Neuronal stem cell (in vitro differentiated cells): ENCODE measurements around the gene ALDOC.

Experiments used
- DNase-seq: peaks from one replicate; pipeline ENCODE4 v3.0.0-alpha.2; 2013; ENCODE audit warnings: low spot score
- H2AFZ ChIP-seq: one replicate; pipeline ENCODE4 v1.6.1; 2013; ENCODE audit warnings: mild to moderate bottlenecking, low read length, inconsistent platforms
- H2AK5ac ChIP-seq: 2 replicates; pipeline ENCODE4 v1.6.1; 2013; ENCODE audit warnings: low read depth, mild to moderate bottlenecking, inconsistent platforms, low read length, moderate library complexity, mixed read lengths
- H2BK120ac ChIP-seq: 2 replicates; pipeline ENCODE4 v1.6.1; 2013; ENCODE audit warnings: low read depth, mild to moderate bottlenecking, inconsistent platforms, low read length, moderate library complexity, mixed read lengths
- H2BK12ac ChIP-seq: one replicate; pipeline ENCODE4 v1.6.1; 2013; ENCODE audit warnings: low read length, inconsistent platforms
- H2BK15ac ChIP-seq: 2 replicates; pipeline ENCODE4 v1.6.1; 2013; ENCODE audit warnings: mild to moderate bottlenecking, low read length, inconsistent platforms, mixed read lengths
- H2BK5ac ChIP-seq: one replicate; pipeline ENCODE4 v1.6.1; 2013; ENCODE audit warnings: inconsistent platforms, mild to moderate bottlenecking, low read length, moderate library complexity
- H3K14ac ChIP-seq: one replicate; pipeline ENCODE4 v1.6.1; 2013; ENCODE audit warnings: low read length, inconsistent platforms
- H3K18ac ChIP-seq: 2 replicates; pipeline ENCODE4 v1.6.1; 2013; ENCODE audit warnings: low read length, inconsistent platforms
- H3K23ac ChIP-seq: 2 replicates; pipeline ENCODE4 v1.6.1; 2013; ENCODE audit warnings: low read depth, mild to moderate bottlenecking, mixed read lengths, low read length, inconsistent platforms; ENCODE audit not compliant: poor library complexity
- H3K27ac ChIP-seq: replicated peaks from 3 replicates; pipeline ENCODE4 v1.5.1; 2013; ENCODE audit warnings: low read length, inconsistent platforms
- H3K27me3 ChIP-seq, 3 experiments: 2 replicates each; pipeline ENCODE4 v1.6.1; 2013; ENCODE audit warnings: low read length in 3 of 3, mild to moderate bottlenecking in 2 of 3, inconsistent platforms in 1 of 3, low read depth in 1 of 3, mixed read lengths in 1 of 3, moderate library complexity in 1 of 3; ENCODE audit not compliant: control insufficient read depth in 3 of 3, insufficient read depth in 3 of 3
- H3K36me3 ChIP-seq, 2 donors: replicated peaks in 1 of 2; 2 replicates each; pipeline ENCODE4 v1.6.1; 2013; ENCODE audit warnings: low read length in 2 of 2; ENCODE audit not compliant: control insufficient read depth in 2 of 2, insufficient read depth in 2 of 2
- H3K4ac ChIP-seq: 2 replicates; pipeline ENCODE4 v1.6.1; 2013; ENCODE audit warnings: inconsistent platforms, mild to moderate bottlenecking, low read length, moderate library complexity
- H3K4me1 ChIP-seq, 2 donors: 1 replicate in 1 of 2; 2 replicates in 1 of 2; pipeline ENCODE4 v1.6.1; 2013; ENCODE audit warnings: low read length in 2 of 2, low read depth in 1 of 2; ENCODE audit not compliant: control insufficient read depth in 2 of 2, insufficient read depth in 1 of 2
- H3K4me2 ChIP-seq: one replicate; pipeline ENCODE4 v1.6.1; 2013; ENCODE audit warnings: mild to moderate bottlenecking, low read length, inconsistent platforms; ENCODE audit not compliant: insufficient read depth, poor library complexity, severe bottlenecking
- H3K4me3 ChIP-seq, 2 donors: 2 replicates each; pipeline ENCODE4 v1.5.1; 2013; ENCODE audit warnings: low read length in 2 of 2, mild to moderate bottlenecking in 2 of 2, inconsistent platforms in 1 of 2, moderate library complexity in 1 of 2
- H3K79me1 ChIP-seq: one replicate; pipeline ENCODE4 v1.6.1; 2013; ENCODE audit warnings: low read depth, mild to moderate bottlenecking, inconsistent platforms, low read length, moderate library complexity
- H3K9ac ChIP-seq: one replicate; pipeline ENCODE4 v1.6.1; 2013; ENCODE audit warnings: mild to moderate bottlenecking, low read depth, low read length, inconsistent platforms; ENCODE audit not compliant: poor library complexity
- H3K9me3 ChIP-seq, 2 donors: replicated peaks in 1 of 2; 2 replicates each; pipeline versions ENCODE3 to v1.6.1; 2013; ENCODE audit warnings: low read length in 2 of 2, mild to moderate bottlenecking in 2 of 2, inconsistent platforms in 1 of 2, low read depth in 1 of 2, mixed read lengths in 1 of 2, moderate library complexity in 1 of 2; ENCODE audit not compliant: control insufficient read depth in 2 of 2, insufficient read depth in 1 of 2
- H4K8ac ChIP-seq: one replicate; pipeline ENCODE4 v1.6.1; 2013; ENCODE audit warnings: low read depth, mild to moderate bottlenecking, inconsistent platforms, low read length, moderate library complexity
- H4K91ac ChIP-seq: one replicate; pipeline ENCODE4 v1.6.1; 2013; ENCODE audit warnings: low read length, low read depth, mild to moderate bottlenecking, inconsistent platforms; ENCODE audit not compliant: poor library complexity
- WGBS, 2 donors: extraction: QIAGEN DNeasy Blood & Tissue Kit; methylation state at CpG; one replicate each; pipeline ENCODE4 v1.1.7; 2013; ENCODE audit warnings: missing lambda C conversion rate in 2 of 2, mixed read lengths in 1 of 2; ENCODE audit not compliant: insufficient read length in 2 of 2, insufficient replicate concordance in 1 of 2; ENCODE audit errors: extremely low coverage in 2 of 2; 5-methylcytosine and 5-hydroxymethylcytosine counted together

ALDOC gene

GRCh38 chr17:28620010-28620409 is 43.3 kb upstream of the ALDOC start:
- H3K4ac ChIP-seq = no peak overlapping the region
- H3K36me3 ChIP-seq = peaks cover 62 to 98% of the 10 kb centered on the region in 2 donors
- H3K79me1 ChIP-seq = no peaks in the 10 kb centered on the region
- no peak overlapping the region for H3K23ac ChIP-seq
- no peak overlapping the region for H2BK5ac ChIP-seq
- no peak overlapping the region for H2AFZ ChIP-seq
- H4K8ac ChIP-seq = no peak overlapping the region
- H3K9me3 ChIP-seq = no peaks in the 10 kb centered on the region
- H2AK5ac ChIP-seq = no peak overlapping the region
- no CpG with 5 or more reads among the region's 2 CpGs for WGBS, 2 donors
- no peak overlapping the region for H3K4me2 ChIP-seq
- no peaks in the 10 kb centered on the region for H3K4me1 ChIP-seq
- H3K9ac ChIP-seq = no peak overlapping the region
- no peak overlapping the region for H3K27ac ChIP-seq
- DNase-seq = no peak
- no peaks in the 10 kb centered on the region for H3K27me3 ChIP-seq
- no peak overlapping the region for H4K91ac ChIP-seq
- H3K14ac ChIP-seq = no peak overlapping the region
- H3K18ac ChIP-seq = no peak overlapping the region
- H2BK15ac ChIP-seq = no peak overlapping the region
- no peak overlapping the region for H3K4me3 ChIP-seq
- H2BK120ac ChIP-seq = no peak overlapping the region
- H2BK12ac ChIP-seq = no peak overlapping the region

GRCh38 chr17:28618464-28618863 is 41.8 kb upstream of the ALDOC start:
- no peak overlapping the region for H4K8ac ChIP-seq
- no peak overlapping the region for H3K4me3 ChIP-seq
- no peak overlapping the region for H3K23ac ChIP-seq
- no peak overlapping the region for H3K4ac ChIP-seq
- H2BK12ac ChIP-seq = no peak overlapping the region
- no peak overlapping the region for H2AK5ac ChIP-seq
- no peak overlapping the region for H2BK5ac ChIP-seq
- no peak overlapping the region for H3K27ac ChIP-seq
- WGBS, 2 donors = no CpG with 5 or more reads among the region's 3 CpGs
- H3K36me3 ChIP-seq = peaks cover 65 to 98% of the 10 kb centered on the region in 2 donors
- no peak overlapping the region for H2AFZ ChIP-seq
- DNase-seq = no peak
- no peaks in the 10 kb centered on the region for H3K9me3 ChIP-seq
- H2BK15ac ChIP-seq = no peak overlapping the region
- no peak overlapping the region for H3K9ac ChIP-seq
- H2BK120ac ChIP-seq = no peak overlapping the region
- no peaks in the 10 kb centered on the region for H3K27me3 ChIP-seq
- no peak overlapping the region for H3K18ac ChIP-seq
- H3K4me2 ChIP-seq = no peak overlapping the region
- no peak overlapping the region for H3K14ac ChIP-seq
- no peak overlapping the region for H4K91ac ChIP-seq
- H3K4me1 ChIP-seq = no peaks in the 10 kb centered on the region
- H3K79me1 ChIP-seq = no peaks in the 10 kb centered on the region

GRCh38 chr17:28616281-28616680 is 39.6 kb upstream of the ALDOC start:
- H2BK12ac ChIP-seq = no peak overlapping the region
- no peaks in the 10 kb centered on the region for H3K79me1 ChIP-seq
- no peak overlapping the region for H3K18ac ChIP-seq
- no peak for DNase-seq
- no peak overlapping the region for H3K9ac ChIP-seq
- no peak overlapping the region for H3K14ac ChIP-seq
- H3K9me3 ChIP-seq = no peaks in the 10 kb centered on the region
- H3K36me3 ChIP-seq = peaks cover 65 to 99% of the 10 kb centered on the region in 2 donors
- H2BK5ac ChIP-seq = no peak overlapping the region
- no peak overlapping the region for H4K8ac ChIP-seq
- H3K4me2 ChIP-seq = no peak overlapping the region
- H3K27me3 ChIP-seq = no peaks in the 10 kb centered on the region
- WGBS, 2 donors = no CpG with 5 or more reads among the region's 7 CpGs
- no peak overlapping the region for H3K23ac ChIP-seq
- H3K4ac ChIP-seq = no peak overlapping the region
- no peak overlapping the region for H2BK120ac ChIP-seq
- no peak overlapping the region for H3K27ac ChIP-seq
- H2AFZ ChIP-seq = no peak overlapping the region
- no peak overlapping the region for H4K91ac ChIP-seq
- no peak overlapping the region for H3K4me3 ChIP-seq
- no peak overlapping the region for H2BK15ac ChIP-seq
- no peak overlapping the region for H2AK5ac ChIP-seq
- peaks cover 2 to 5% of the 10 kb centered on the region in 2 donors for H3K4me1 ChIP-seq

- H3K9me3 ChIP-seq = no peaks in the 10 kb centered on the region
- no peak overlapping the region for H3K18ac ChIP-seq
- H3K4ac ChIP-seq = no peak overlapping the region
- H4K8ac ChIP-seq = no peak overlapping the region
- no peak overlapping the region for H3K14ac ChIP-seq
- no peak overlapping the region for H4K91ac ChIP-seq
- H3K4me2 ChIP-seq = no peak overlapping the region
- no peak overlapping the region for H2BK15ac ChIP-seq
- peaks cover 66 to 99% of the 10 kb centered on the region in 2 donors for H3K36me3 ChIP-seq
- WGBS, 2 donors = no CpG with 5 or more reads among the region's 4 CpGs
- DNase-seq = no peak
- H2BK5ac ChIP-seq = no peak overlapping the region
- H2BK12ac ChIP-seq = no peak overlapping the region
- H3K27ac ChIP-seq = no peak overlapping the region
- H3K9ac ChIP-seq = no peak overlapping the region
- peaks cover 2 to 5% of the 10 kb centered on the region in 2 donors for H3K4me1 ChIP-seq
- H3K79me1 ChIP-seq = no peaks in the 10 kb centered on the region
- no peaks in the 10 kb centered on the region for H3K27me3 ChIP-seq
- no peak overlapping the region for H3K4me3 ChIP-seq
- H2AFZ ChIP-seq = no peak overlapping the region
- no peak overlapping the region for H3K23ac ChIP-seq
- no peak overlapping the region for H2AK5ac ChIP-seq
- H2BK120ac ChIP-seq = no peak overlapping the region
These were observed 38.7 kb upstream of the ALDOC start for GRCh38 chr17:28615260-28615940.
